HCT116 (cell line): Measurements from ENCODE around the gene CBX1.

Source experiments
- CTCF ChIP-seq, 3 experiments: fragments of 200-600 bp in 1 of 3; sonication (generic) in 1 of 3; IDR thresholded peaks in 2 of 3; conservative IDR thresholded peaks in 1 of 3; 2 replicates each; pipeline ENCODE4 v1.5.1; 2012 to 2017; ENCODE audit warnings: low read depth in 2 of 3, low read length in 2 of 3, antibody characterized with exemption in 1 of 3, borderline replicate concordance in 1 of 3, control low read depth in 1 of 3, mild to moderate bottlenecking in 1 of 3, mixed read lengths in 1 of 3, mixed run types in 1 of 3, moderate library complexity in 1 of 3; ENCODE audit not compliant: insufficient read depth in 1 of 3
- EZH2 ChIP-seq: fragments of 200-600 bp; sonication (generic); IDR thresholded peaks from 2 replicates; pipeline ENCODE4 v1.6.1; 2017; ENCODE audit warnings: antibody characterized with exemption, mixed run types
- EZH2phosphoT487 ChIP-seq: fragments of 200-600 bp; IDR thresholded peaks from 2 replicates; pipeline ENCODE4 v1.6.1; 2018; ENCODE audit warnings: antibody characterized with exemption, borderline replicate concordance
- JUND ChIP-seq: IDR thresholded peaks from 2 replicates; pipeline ENCODE4 v1.6.1; 2012
- POLR2A ChIP-seq: IDR thresholded peaks from 2 replicates; pipeline ENCODE4 v1.7.0; 2011; ENCODE audit warnings: borderline replicate concordance; ENCODE audit not compliant: insufficient read depth, insufficient read length; ENCODE audit errors: extremely low read depth
- POLR2AphosphoS5 ChIP-seq: IDR thresholded peaks from 2 replicates; pipeline ENCODE4 v1.6.1; 2011; ENCODE audit warnings: mild to moderate bottlenecking, low read depth, low read length, moderate library complexity
- SIN3A ChIP-seq: IDR thresholded peaks from 2 replicates; pipeline ENCODE4 v1.6.1; 2012; ENCODE audit warnings: low read depth
- SRF ChIP-seq: IDR thresholded peaks from 2 replicates; pipeline ENCODE4 v1.6.1; 2012; ENCODE audit warnings: low read depth
- ZNF274 ChIP-seq: fragments of 200-500 bp; sonication (Bioruptor generic); IDR thresholded peaks from 2 replicates; pipeline ENCODE4 v1.6.1; 2014; ENCODE audit warnings: mild to moderate bottlenecking, low read depth, low read length, inconsistent platforms
- TF ChIP-seq, protein P1 (sequence below): IDR thresholded peaks from 2 replicates; pipeline ENCODE4 v1.6.1; 2012; ENCODE audit warnings: low read depth

DNA sequence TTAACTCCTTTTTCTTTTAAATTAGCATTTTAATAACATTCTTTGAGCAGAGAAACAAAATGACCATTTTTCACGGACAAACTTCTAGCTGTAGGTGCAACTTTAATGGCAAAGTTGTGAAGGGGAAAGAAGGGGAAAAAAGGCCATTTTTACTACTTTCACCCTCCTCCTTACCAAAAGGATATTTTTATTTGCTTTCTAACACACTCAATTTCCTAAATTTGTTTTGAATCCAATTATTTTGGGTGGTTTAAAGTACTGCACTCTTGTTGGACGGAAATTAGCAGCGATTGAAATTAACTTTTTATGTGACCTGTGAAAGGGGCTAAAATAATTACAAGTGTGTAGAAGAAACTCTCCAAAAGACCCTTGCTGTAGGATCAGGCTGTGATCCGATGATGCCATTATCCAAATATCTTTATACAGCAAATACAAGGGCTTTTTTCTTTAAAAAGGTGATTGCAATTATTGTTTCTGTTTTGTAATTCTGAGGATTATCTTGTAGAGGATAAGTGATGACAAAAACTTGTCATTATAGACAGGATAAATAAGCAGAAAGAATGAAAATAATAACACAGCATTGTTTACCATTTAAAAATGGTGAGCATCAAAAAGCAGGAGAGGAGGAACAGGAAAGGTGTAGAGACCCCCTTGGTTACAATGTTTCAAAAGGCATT, 48.6 kb upstream of the CBX1 start:
- TF ChIP-seq POLR2A (no peak), CTCF (IDR thresholded peaks at IDR 0.05 in 2 of 3, conservative IDR thresholded peaks at IDR 0.05 in 1 of 3; ENCODE audit: borderline replicate concordance in 1 of 3, insufficient read depth in 1 of 3, low read depth in 2 of 3, low read length in 2 of 3) (no peak), SRF (no peak), ZNF274 (no peak), EZH2phosphoT487 (no peak), SIN3A (no peak), EZH2 (no peak), JUND (no peak), POLR2AphosphoS5 (no peak)
- TF ChIP-seq, protein P1, sequence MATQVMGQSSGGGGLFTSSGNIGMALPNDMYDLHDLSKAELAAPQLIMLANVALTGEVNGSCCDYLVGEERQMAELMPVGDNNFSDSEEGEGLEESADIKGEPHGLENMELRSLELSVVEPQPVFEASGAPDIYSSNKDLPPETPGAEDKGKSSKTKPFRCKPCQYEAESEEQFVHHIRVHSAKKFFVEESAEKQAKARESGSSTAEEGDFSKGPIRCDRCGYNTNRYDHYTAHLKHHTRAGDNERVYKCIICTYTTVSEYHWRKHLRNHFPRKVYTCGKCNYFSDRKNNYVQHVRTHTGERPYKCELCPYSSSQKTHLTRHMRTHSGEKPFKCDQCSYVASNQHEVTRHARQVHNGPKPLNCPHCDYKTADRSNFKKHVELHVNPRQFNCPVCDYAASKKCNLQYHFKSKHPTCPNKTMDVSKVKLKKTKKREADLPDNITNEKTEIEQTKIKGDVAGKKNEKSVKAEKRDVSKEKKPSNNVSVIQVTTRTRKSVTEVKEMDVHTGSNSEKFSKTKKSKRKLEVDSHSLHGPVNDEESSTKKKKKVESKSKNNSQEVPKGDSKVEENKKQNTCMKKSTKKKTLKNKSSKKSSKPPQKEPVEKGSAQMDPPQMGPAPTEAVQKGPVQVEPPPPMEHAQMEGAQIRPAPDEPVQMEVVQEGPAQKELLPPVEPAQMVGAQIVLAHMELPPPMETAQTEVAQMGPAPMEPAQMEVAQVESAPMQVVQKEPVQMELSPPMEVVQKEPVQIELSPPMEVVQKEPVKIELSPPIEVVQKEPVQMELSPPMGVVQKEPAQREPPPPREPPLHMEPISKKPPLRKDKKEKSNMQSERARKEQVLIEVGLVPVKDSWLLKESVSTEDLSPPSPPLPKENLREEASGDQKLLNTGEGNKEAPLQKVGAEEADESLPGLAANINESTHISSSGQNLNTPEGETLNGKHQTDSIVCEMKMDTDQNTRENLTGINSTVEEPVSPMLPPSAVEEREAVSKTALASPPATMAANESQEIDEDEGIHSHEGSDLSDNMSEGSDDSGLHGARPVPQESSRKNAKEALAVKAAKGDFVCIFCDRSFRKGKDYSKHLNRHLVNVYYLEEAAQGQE = no peak
